HG02852 (cell line): ENCODE measurements around the gene GCKR.

Experiments used
- ATAC-seq: cut with Tn5 transposase; IDR thresholded peaks from one replicate; pipeline ENCODE4 v1.9.1; 2021; ENCODE audit warnings: mild to moderate bottlenecking, moderate library complexity; ENCODE audit not compliant: unreplicated experiment

Gene GCKR

DNA sequence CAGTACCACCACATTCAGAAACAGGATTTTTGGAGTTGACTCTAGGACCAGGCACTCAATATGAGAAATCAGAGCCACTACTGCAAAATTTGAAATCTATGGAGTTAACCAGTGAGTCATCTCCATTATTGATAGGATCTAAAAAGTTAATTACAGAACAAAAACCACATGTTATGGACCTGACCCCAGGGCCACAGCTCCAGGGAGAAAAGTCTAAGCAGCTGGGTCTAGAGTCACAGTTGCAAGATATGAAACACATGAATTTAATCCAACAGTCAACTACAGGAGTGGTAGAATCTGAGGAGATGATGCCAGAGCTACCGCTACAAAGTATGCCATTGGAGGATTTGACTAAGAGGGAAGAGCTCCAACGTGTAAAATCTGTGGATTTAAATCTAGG lies 72.8 kb downstream of the GCKR start:
- ATAC-seq: no peak

DNA sequence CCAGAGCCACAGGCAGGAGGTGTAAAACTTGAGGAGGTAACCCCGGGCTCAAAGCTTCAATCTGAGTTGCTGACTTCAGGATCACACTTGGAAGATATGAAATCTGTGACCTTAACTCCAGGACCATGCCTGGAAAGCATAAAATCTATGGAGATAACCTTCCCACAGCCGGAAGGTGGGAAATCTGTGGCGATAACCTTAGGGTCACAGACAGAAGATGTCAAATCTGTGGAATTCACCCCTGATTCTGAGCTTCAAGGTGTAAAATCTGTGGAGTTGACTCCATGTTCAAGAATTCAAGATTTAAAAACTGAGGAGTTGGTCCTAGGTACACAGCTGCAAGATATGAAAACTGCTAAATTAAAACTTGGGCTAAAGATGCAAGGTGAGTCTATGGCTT lies 74.6 kb downstream of the GCKR start:
- ATAC-seq: no peak

- no peak for ATAC-seq
Observed at GRCh38 chr2:27571681-27572080, 75.0 kb downstream of the GCKR start.

GRCh38 chr2:27572439-27572838 lies 75.8 kb downstream of the GCKR start:
- no peak for ATAC-seq

DNA sequence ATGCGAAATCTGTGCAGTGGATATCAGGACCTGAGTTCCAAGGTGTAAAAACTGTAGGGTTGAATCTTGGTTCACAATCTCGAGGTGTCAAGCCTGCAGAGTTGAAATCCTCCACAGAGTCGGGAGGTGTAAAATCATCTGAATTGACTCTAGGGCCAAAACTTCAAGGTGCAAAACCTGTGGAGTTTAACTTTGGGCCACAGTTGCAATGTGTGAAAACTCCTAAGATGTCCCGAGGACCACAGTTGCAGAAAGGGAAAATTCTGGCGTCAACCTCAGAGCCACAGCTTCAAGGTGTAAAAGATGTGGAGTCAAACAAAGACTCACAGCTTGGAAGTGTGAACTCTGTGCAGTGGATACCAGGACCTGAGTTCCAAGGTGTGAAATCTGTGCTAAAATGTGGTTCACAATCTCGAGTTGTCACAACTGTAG lies 76.4 kb downstream of the GCKR start:
- no peak for ATAC-seq
